T follicular helper cell (primary cell): Measurements from ENCODE around the gene SLC6A18.
"Not testable (repeated sequence)": the region's sequence is repeated elsewhere in the genome, so short reads cannot be mapped to it uniquely, and the experiment has no call there.

ENCODE experiments used
- DNase-seq: peaks from one replicate; pipeline ENCODE4 v3.0.0-alpha.2; 2020; ENCODE audit warnings: low read depth

The SLC6A18 gene

DNA sequence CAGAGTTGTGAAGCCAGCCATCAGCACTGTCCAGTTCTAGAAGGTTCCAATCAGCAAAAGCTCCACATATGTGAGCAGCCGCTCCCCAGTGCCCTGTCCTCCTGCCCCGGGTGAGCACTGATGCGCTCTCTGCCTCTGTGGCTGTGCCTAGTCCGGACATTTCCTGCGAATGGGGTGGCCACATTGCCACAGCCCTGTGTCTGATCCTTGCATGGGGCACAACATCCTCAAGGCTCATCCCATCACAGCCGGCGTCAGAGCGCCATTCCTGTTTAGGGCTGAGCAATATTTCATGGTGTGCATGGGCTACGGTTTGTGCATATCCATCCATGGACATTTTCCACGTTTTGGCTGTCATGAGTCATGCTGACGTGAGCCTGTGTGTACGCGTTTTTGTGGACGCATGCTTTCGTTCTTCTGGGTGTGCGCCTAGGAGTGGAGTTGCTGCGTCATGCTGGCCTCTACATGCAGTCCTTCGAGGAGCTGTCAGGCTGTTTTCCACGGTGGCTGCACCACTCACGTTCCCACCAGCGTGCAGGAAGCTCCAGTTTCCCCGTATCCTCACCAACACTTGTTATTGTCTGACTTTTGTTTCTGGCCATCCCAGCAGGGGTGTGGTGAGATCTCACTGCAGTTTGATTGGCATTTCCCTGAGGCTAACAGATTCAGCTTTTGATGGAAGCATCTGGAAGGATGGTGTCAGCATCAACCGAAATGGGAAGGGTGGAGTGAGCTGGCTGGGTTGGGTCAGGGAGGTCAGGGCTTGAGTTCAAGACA, 9.7 kb upstream of the SLC6A18 start:
- DNase-seq = no peak

DNA sequence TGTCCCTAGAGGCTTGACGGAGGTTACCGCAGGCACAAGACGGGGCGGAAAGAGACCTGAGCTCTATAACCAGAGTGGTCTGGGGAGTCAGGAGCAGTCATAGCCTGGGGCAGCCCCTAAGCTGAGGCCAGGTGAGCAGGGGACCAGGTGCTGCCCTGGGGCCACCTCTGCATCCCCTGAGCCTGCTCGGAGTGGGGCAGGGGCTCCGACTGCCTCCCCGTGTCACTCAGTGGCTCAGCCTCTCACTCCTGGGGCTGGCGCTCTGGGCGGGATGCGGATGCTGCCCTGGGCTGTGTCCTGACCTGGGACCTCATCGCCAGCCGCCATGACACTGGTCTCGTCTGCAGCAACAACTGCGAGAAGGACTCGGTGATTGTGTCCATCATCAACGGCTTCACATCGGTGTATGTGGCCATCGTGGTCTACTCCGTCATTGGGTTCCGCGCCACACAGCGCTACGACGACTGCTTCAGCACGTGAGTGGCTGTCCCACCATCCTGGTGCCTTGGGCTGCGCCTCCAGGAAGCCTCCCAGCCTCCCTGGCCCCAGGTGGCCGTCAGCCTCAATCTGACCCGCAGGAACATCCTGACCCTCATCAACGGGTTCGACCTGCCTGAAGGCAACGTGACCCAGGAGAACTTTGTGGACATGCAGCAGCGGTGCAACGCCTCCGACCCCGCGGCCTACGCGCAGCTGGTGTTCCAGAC, 8.8 kb upstream of the SLC6A18 start:
- no peak for DNase-seq

DNA sequence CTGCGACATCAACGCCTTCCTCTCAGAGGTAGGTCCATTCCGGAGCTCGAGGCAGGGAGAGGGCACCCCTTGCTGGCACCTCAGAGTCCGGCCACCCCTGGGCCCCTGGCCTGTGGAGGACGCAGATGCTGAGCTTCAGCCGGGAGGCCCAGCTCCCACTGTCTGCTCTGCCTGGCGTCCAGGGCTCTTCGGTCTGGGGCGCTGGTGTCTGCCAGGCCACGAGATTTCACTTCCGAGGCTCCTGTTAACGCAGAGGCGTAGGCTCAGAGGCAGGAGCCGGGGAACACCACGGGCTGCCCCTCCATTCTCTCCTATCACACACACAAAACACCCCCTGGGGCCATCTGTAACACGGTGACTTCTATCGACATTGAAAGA, 8.3 kb upstream of the SLC6A18 start:
- DNase-seq = no peak

DNA sequence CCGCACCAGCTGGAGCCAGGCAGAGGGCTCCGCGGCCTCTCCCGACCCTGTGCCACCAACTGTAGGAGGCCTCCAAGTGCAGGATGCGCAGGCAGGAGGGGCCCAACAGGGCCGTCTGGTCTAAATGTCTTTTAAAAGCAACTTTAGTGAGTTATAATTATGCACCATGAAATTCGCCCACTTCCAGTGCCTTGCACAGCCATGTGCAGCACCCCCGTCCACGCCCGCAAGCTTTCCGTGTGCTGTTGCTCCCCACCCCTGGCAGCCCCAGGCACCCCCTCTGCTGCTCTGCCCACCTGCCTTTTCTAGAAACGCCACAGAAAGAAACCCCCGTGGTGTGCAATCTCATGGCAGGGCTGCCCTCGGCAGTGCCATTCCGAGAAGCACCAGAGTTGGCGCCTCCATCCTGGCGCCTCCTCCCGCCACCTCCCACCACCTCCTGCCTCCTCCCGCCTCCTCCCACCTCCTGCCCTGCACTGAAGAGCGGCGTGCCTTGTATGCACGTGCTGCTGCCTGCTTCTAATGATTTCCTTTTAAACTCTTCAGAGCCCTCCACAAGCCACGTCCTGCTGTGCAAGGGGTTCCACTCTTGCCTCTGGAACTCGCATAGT, 7.5 kb upstream of the SLC6A18 start:
- no peak for DNase-seq

DNA sequence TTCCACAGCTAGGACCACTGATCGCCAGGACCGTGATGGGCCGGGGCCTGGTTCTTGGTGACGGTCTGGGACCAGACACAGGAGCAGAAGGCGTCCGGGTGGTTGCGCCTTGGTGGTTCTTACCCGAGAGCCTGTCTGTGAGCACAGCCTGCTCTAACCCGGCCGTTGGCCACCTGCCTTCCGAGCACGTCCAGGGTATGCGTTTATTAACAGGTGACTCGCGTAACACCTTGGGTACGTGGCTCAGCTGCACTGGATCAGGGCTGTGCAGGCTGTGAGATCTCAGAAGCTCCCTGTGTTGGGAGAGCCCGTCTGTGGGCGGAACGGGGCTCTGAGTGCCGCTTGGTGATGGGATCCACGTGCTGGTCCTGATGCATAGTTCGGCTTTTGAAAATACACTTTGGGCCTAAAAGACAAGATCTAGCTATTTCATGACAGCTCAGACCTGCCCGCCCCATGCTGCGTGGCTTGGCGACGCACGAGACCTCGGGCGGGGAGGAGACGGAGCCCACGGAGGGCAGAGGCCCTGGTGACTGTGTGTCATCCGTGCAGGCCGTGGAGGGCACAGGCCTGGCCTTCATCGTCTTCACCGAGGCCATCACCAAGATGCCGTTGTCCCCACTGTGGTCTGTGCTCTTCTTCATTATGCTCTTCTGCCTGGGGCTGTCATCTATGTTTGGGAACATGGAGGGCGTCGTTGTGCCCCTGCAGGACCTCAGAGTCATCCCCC, 6.7 kb upstream of the SLC6A18 start:
- no peak for DNase-seq

DNA sequence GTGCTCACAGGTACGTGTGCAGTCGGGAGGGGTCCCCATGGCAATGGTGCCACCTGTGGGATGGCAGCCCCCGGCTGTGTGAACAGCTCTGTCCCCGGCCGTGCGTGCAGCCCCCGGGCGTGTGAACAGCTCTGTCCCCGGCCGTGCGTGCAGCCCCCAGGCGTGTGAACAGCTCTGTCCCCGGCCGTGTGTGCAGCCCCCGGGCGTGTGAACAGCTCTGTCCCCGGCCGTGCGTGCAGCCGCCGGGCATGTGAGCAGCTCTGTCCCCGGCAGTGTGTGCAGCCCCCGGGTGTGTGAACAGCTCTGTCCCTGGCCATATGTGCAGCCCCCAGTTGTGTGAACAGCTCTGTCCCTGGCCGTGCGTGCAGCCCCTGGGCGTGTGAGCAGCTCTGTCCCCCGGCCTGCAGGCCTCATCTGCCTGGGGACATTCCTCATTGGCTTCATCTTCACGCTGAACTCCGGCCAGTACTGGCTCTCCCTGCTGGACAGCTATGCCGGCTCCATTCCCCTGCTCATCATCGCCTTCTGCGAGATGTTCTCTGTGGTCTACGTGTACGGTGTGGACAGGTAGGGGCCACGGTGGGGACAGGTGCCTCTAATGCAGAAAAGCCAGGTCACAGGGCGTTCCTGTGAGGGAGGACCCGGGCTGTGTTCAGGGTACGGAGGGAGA, 5.9 kb upstream of the SLC6A18 start:
- DNase-seq = no peak

DNA sequence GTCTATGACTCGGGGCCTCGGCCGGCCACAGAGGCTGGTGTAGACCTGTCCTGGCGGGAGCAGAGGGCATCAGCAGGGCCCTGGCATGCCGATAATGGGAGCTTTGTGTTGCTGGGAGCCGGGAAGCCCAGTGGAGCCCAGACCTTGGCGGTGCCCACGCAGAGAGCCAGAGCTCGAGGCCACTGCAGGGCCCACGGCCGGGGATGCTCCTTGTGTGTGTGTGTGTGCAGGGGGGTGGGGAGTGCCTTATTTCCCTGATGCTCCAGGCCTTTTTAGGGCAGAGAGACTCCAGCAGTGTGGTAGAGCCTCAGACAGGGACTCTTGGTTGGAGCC, 5.4 kb upstream of the SLC6A18 start:
- no peak for DNase-seq

DNA sequence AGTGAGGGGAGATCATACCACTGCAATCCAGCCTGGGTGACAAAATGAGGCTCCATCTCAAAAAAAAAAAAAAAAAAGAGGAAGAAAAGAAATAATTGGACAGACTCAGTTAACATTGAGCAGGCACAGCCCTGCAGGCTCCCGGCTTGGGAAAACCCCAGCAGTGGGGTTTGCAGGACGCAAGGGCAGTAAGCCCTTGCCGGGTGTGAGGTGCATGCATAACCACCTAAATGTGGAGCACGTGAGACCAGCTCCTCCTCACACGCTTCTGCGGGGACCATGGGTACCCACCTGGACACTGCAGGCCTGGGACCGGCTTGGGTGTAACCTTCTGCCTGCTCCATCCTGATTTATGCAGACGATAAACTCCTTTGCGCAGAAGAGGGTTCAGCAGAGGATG, 4.8 kb upstream of the SLC6A18 start:
- DNase-seq = no peak

DNA sequence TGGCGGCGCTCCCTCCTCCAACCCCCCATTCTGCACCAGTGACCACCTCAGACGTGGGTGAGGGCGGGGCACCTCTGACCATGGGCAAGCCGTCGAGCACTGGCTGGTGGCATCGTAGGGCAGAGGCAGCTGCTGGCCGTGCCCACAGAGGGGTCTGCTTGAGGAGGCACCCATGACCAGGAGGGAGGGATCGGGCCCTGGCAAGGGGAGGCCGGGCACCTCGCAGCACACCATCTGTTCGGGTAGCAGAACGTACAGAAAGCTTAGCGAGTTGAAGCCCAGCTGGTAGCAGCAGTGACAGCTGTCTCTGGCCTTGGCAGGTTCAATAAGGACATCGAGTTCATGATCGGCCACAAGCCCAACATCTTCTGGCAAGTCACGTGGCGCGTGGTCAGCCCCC, 4.3 kb upstream of the SLC6A18 start:
- DNase-seq = no peak

DNA sequence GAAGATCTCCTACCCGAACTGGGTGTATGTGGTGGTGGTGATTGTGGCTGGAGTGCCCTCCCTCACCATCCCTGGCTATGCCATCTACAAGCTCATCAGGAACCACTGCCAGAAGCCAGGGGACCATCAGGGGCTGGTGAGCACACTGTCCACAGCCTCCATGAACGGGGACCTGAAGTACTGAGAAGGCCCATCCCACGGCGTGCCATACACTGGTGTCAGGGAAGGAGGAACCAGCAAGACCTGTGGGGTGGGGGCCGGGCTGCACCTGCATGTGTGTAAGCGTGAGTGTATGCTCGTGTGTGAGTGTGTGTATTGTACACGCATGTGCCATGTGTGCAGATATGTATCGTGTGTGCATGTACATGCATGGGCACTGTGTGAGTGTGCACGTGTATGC, 3.5 kb upstream of the SLC6A18 start:
- DNase-seq = no peak

DNA sequence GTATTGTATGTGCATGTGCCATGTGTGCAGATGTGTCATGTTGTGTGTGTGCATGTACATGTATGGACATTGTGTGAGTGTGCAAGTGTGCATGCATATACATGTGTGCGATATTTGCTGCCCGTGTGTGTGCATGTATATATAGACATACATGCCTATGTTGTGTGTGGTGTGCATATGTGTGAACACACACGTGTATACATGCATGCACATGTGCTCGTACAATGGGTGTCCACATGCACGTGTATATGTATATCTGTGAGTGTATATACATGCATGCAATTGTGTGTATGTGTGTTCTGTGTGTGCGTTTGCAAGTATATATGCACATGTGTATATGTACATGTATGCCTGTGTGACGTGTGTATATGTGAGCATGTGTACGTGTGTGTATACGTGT, 3.0 kb upstream of the SLC6A18 start:
- no peak for DNase-seq

DNA sequence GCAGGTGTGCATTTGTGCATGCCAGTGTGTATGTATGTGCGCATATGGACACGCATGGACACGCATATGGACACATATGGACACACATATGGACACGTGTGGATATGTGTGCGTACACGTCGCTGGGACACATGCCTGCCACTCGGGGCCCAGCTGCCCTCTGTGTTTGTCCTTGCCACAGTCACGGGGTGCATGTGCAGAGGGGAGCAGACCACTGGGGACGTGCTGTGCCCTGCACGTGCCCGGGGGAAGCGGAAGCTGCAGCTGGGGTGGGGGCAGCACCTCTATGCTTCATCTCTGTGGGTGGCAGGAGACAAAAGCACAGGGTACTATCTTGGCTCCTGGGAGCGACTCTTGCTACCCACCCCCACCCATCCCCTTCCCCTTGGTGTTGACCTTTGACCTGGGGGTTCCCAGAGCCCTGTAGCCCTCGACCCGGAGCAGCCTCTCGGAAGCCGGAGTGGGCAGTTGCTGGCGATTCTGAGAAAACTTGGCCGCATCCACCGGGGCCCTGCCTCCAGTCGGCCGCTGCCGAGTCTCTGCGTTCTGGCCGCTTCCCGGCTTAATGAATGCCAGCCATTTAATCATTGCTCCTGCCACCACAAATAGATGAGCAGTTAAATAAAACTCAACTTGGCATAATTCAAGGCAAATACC, 2.4 kb upstream of the SLC6A18 start:
- no peak for DNase-seq

DNA sequence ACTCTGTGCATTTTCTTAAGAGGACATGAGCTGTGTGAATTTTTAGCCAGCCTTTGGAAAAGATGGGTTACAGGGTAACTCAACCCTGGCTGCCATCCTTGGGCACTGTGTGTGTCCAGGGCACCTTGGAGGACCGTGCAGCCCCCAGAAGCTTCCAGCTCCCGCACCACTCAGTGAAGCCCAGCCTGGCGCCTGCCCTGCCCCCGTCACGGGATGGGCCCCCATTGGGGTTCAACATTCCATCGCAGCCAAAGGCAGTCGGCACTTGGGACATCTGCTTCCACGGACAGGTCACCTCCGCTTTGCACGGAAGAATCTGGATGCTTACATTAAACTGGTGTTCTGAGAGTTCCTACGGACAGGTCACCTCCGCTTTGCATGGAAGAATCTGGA, 1.9 kb upstream of the SLC6A18 start:
- no peak for DNase-seq

DNA sequence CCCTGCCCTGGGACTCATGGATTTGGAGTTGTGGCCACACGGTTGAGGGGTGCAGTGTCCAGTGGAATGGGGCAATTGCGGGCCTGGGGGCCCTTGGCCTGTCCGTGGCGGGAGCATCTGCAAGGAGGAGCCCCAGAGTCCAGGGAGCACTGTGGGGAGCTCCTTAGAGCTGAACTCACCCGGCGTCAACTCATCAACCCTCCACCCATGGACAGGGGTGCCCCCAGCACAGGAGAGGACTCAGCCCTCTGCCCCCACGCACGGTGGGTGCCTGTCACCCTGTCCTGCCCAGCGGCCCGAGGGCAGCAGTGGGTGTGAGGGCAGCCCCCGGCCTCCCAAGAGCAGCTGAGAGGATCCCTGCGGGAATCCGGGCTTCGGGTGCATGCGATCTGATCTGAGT, 550 bp upstream of the SLC6A18 start:
- DNase-seq = no peak

DNA sequence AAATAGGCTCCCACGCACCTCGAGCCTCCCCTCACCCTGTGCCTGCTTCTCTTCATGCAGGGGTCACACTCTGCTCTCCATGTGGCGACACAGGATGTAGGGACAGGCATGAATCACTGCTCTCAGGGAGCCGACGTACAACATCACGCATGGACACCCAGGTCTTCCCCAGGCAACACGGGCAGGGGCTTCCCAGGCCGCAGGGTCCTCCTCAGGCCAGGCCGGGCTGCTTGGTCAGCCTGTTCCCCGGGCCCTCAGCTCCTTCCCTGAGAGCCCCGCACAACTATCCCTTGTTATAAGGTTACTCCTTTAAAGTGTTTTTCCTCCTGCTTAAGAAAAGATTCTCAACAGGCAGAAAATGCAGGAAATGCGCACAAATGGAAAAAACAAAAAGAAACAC, 1.1 kb downstream of the SLC6A18 start:
- DNase-seq = no peak

DNA sequence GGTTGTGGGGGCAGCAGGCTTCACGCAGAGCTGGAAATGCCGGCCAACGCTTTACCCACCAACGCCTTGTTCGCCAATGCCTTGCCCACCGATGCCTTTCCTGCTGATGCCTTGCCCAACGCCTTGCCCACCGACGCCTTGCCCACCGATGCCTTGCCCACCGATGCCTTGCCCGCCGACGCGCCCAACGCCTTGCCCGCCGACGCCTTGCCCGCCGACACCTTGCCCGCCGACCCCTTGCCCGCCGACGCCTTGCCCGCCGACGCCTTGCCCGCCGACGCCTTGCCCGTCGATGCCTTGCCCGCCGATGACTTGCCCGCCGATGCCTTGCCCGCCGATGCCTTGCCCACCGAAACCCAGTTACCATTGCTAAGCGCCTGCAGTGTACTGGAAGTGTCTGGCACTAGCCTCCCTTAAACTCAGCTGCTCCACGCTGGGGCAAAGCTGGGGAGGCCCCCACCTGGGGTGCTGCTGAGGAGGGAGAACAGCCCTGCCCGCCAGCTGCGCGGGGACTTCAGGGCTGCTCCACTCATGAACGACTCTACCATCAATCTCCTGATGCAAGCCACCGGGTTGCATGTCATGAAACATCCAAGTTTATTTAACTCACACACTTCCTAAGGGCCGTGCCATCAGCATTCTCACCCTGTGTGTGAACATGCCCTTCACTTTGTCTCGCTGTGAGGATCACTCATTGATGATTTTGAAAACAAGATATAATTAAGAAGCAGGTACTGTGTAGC, 1.8 kb downstream of the SLC6A18 start:
- no peak for DNase-seq

DNA sequence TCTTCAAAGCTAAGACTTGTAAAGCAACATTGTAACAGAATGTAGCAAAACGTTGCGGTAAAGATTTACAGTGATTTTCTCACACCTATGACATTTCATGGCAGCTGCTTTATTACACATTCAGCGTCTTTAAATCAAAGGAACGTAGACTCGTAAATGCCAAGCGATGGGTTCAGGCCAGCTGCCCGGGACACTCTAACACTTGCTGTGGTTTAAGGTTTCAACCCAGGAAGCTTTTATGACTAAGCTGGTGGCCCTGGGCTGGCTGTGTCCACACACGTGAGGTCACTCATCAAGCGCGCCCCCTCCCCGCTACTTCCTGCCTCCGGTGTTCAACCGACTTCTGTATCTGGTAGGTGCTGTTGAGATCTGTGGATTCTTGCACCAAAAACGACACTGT, 2.5 kb downstream of the SLC6A18 start:
- no peak for DNase-seq

DNA sequence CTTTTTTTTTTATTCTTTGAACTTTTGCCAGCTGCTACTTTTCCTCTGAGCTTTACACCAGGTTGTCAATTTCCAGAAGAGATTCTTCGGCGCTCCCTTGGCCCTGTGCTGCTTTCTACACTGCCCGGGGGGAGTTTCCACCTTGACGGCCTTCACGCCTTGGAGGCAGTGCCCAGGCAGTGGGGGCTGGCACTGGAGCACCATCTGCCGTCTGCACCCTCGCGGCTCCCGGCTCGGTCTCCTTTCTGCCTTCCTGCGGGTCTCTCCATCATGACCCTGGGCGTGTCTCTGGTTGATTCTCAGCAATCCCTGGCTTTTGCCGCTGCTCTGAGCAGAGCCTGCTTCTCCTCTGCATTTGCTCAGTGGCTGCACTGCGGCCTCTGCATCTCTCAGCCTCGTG, 2.9 kb downstream of the SLC6A18 start:
- no peak for DNase-seq

DNA sequence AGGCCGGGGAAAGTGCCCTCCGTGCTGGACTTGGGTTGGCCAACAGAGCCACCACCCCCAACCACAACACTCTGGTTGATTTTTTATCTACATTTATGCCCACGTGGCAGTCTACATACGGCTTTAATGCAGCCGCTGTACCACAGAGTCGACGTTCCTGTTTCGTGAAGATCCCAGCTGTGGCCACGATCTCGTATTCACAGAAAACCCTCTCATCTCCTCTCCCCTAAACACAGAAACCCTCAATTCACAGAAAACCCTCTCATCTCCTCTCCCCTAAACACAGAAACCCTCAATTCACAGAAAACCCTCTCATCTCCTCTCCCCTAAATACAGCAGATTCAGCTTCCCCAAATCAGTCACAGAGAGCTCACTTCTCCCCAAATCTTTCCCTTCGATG, 3.8 kb downstream of the SLC6A18 start:
- not testable (repeated sequence) for DNase-seq

DNA sequence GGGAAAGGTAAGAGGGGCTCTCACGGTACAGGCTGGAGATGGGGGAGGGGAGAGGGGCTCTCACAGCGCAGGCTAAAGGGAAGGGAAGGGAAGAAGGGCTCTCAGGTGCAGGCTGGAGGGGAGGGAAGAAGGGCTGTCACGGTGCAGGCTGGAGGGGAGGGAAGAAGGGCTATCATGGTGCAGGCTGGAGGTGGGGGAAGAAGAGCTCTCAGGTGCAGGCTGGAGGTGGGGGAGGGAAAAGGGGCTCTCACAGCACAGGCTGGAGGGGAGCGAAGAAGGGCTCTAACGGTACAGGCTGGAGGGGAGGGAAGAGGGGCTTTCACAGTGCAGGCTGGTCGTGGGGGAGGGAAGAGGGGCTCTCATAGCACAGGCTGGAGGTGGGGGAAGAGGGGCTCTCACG, 4.6 kb downstream of the SLC6A18 start:
- no peak for DNase-seq

DNA sequence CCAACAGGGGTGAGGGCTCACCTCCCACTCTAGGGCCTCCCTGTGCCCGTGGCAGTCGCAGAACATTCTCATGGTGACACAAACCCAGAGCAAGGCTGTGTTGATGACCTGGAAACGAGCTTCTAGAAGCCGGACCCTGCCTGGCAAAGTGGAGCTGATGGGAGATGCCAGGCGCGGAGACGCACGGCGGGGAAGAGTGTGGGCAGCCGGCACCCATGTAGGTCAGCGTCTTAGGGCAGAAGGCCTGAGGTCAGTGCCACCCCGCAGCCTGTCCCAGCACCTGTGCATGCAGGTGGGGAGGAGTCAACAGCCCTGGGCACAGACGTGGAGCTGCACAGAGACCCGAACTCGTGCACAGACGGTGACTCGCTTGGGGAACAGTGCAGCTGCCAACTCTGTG, 5.4 kb downstream of the SLC6A18 start:
- no peak for DNase-seq
